SK-N-MC (cell line): ENCODE data around the gene PCGF3.

Experiments used
- DNase-seq: peaks from one replicate; pipeline ENCODE4 v3.0.0-alpha.2; 2011; ENCODE audit warnings: low read depth, low spot score
- H3K27ac ChIP-seq: fragments of 200-600 bp; sonication (generic); 2 replicates; pipeline ENCODE4 v1.5.1; 2016; ENCODE audit warnings: mixed run types
- H3K36me3 ChIP-seq: fragments of 200-600 bp; sonication (generic); 2 replicates; pipeline ENCODE4 v1.6.1; 2017; ENCODE audit warnings: antibody characterized with exemption, low read length, mixed read lengths; ENCODE audit not compliant: insufficient read depth
- H3K4me3 ChIP-seq: fragments of 200-600 bp; sonication (generic); 2 replicates; pipeline ENCODE4 v1.5.1; 2016
- H3K9ac ChIP-seq: fragments of 200-600 bp; sonication (generic); 2 replicates; pipeline ENCODE4 v1.8.0; 2017; ENCODE audit warnings: mixed run types, mixed read lengths; ENCODE audit not compliant: insufficient read length
- H3K9me3 ChIP-seq: fragments of 200-600 bp; sonication (generic); 2 replicates; pipeline ENCODE4 v1.6.1; 2017; ENCODE audit warnings: low read depth, mild to moderate bottlenecking, antibody characterized with exemption, low read length, moderate library complexity, mixed read lengths
- EZH2 ChIP-seq: fragments of 200-600 bp; sonication (generic); IDR thresholded peaks from one replicate; pipeline ENCODE4 v1.6.1; 2017; ENCODE audit warnings: antibody characterized with exemption
- FOXP2 ChIP-seq: optimal IDR thresholded peaks from 2 replicates; pipeline ENCODE3; 2011; ENCODE audit warnings: mild to moderate bottlenecking, moderate library complexity; ENCODE audit not compliant: insufficient read depth; ENCODE audit errors: extremely low read length, control extremely low read depth
- POLR2AphosphoS5 ChIP-seq: IDR thresholded peaks from 2 replicates; pipeline ENCODE4 v1.6.1; 2012; ENCODE audit warnings: mild to moderate bottlenecking, low read depth, low read length, borderline replicate concordance

PCGF3 gene

DNA sequence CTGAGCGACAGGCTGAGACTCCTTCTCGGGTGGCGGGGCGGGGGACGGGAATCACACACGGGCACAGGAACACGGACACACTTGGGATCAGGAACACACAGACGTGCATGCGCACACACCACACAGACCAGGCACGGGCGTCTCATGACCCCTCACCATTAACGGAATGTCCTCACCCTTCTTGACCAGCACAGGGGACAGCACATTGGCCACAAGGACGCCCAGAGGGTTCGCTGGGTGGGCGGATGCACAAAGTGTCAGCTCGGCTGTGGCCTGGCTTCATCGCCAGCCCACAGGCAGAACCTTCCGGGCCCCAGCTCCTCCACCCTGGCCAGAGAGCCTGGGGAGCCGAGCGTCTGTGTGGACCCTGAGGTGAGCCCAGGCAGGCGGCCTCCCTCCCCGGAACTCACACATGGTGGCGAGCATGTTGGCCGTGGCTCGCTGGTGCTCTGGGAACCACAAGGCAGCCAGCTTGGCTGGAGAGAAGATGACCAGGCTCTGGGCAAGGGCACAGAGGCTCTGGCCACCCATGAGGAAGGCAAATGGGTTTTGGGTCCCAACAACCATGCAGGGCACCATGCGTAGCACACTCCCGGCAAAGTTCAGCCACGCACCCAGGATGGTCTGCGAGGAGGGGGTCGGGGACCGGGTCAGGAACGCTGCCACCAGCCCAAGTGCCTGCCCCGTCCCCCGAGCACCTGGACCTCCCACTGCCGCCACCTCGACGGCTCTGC lies 19.8 kb upstream of the PCGF3 start:
- Histone ChIP-seq H3K9me3 (no peaks in the 10 kb centered on the region), H3K36me3 (no peaks in the 10 kb centered on the region), H3K4me3 (no peak overlapping the region), H3K9ac (no peak overlapping the region), H3K27ac (no peak overlapping the region)
- no peak for TF ChIP-seq FOXP2
- no peak for TF ChIP-seq POLR2AphosphoS5
- no peak for TF ChIP-seq EZH2
- no peak for DNase-seq

DNA sequence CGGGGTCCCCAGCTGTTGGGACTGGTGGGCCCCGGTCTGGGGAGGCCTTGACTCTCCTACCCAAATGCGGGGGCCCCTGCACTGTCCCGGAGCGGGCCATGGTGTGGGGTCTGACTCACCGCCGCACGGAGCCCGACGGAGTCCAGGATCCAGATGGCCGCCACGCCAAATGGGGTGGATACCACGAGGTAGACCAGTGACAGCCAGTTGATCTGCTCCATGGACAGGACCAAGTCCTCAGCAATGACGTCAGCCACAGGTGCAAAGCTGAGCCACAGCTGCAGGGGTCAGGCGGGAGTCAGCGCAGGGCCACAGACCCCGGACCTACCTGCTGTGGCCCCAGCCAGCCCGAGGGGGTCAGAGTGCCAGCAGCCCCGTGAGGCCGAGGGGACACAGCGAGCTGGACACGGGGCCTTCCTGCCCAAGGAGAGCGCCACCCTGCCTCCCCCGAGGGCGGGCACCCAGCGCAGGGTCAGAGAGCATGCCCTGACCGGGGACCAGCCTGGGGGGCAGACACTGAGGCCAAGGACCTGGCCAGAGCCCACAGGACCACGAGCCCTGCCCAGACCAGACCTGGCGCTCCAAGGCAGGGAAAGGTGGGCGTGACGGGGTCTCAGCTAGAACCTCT lies 19.1 kb upstream of the PCGF3 start:
- DNase-seq = no peak

GRCh38 chr4:687048-687970 lies 18.3 kb upstream of the PCGF3 start:
- no peak overlapping the region for H3K4me3 ChIP-seq
- H3K36me3 ChIP-seq = no peaks in the 10 kb centered on the region
- H3K9me3 ChIP-seq = no peaks in the 10 kb centered on the region
- no peak for TF ChIP-seq EZH2
- TF ChIP-seq POLR2AphosphoS5 = no peak
- no peak for TF ChIP-seq FOXP2
- H3K27ac ChIP-seq = no peak overlapping the region
- DNase-seq = no peak
- no peak overlapping the region for H3K9ac ChIP-seq

More for the DNA sequence above, 19.1 kb upstream of the PCGF3 start:
- Histone ChIP-seq H3K36me3 (no peaks in the 10 kb centered on the region), H3K27ac (no peak overlapping the region), H3K4me3 (no peak overlapping the region), H3K9ac (no peak overlapping the region), H3K9me3 (no peaks in the 10 kb centered on the region)
- TF ChIP-seq POLR2AphosphoS5 (no peak), FOXP2 (no peak), EZH2 (no peak)

DNA sequence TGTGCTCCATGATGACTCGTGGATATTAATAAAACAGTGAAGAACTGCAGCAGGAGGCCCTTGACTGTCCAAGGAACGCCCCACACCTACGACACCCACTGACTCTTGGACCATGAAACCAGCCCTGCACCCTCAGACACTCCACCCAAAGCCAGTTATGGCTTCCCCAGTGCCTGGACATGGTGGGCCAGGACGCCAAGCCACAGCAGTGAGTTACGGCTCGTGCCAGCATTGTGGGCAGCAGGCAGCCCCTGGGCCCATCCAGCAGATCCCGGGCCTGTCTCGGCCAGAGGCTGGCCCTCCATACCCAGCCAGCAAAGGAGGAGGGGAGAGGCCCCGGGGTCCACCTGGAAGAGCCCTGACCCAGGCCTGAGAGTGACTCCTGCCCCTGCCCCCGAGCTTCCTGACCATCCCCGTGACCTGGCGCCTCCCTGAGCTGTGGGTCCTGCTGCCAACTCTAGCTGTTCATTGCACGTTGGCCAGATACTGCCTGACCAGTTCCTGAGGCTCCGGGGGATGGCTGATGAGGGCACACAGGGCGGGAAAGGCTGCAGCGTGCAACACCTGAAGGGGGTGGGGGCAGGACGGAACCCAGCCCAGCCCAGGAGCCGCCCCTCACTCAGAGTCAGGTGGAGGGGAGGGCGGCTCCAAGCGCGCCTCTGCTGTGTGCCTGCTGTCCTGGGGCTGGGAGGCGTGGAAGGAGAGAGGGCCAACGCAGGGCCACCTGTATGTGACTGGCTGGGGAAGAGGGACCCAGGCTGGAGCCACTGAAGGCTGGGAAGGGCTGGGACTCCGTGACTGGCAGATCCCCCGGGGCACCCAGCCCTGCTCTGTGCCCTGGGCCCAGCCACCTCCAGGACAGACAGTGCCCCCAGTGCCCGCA lies 17.4 kb upstream of the PCGF3 start:
- H3K27ac ChIP-seq = no peak overlapping the region
- H3K9me3 ChIP-seq = no peaks in the 10 kb centered on the region
- H3K9ac ChIP-seq = no peak overlapping the region
- DNase-seq = no peak
- H3K36me3 ChIP-seq = no peaks in the 10 kb centered on the region
- TF ChIP-seq POLR2AphosphoS5 (no peak), FOXP2 (no peak), EZH2 (no peak)
- no peak overlapping the region for H3K4me3 ChIP-seq

DNA sequence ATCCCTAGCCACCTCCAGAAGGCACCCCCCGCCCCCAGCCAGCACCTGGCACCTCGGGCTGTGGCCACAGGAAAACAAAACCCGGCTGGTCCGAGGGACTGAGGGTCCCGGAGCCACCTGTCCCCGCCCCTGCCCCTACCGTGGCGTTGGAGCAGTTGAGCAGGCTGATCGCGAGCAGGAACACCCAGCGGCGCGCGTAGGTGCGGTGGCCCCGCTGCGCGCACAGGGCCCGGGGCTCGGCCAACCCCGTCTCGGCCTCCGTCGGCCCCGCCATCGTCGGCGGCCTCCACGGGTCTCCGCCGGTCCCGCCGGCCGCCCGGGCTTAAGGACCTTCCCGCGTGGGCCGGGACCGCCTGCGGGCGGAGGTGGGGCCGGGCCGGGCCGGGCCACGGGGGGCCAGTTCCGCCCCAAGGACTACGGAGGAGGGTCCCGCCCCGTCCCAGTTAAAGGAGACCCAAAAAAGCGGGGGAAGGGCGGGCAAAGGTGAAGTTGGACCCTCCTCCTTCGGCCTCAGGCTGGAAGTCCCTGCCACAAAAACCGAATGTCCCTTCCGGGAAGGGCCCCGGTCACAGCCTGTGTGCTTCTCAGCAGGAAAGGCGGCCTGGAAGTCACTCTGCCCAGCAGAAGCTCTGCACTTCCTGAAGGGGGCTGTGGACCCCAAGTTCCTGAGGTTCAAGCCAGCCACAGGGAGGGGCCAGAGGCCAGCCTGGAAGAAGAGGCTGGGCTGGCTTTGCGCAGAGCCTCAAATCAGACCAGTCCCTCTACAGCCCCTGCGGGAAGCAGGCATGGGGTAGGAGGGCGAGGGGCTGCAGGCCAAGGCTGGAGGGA lies 16.6 kb upstream of the PCGF3 start, which contains the start of gene SLC49A3:
Gene SLC49A3 (minus strand): TSS at position 298 of the 828 bp plus-strand sequence. CDS start 24 bp downstream, at position 274.
- H3K36me3 ChIP-seq = no peaks in the 10 kb centered on the region
- H3K4me3 ChIP-seq = no peak within 1 kb of the TSS
- no peak within 1 kb of the TSS for H3K27ac ChIP-seq
- TF ChIP-seq EZH2 (no peak), FOXP2 (no peak), POLR2AphosphoS5 (no peak)
- no peaks in the 10 kb centered on the region for H3K9me3 ChIP-seq
- DNase-seq = no peak
- no peak within 1 kb of the TSS for H3K9ac ChIP-seq

- no peak overlapping the region for H3K4me3 ChIP-seq
- no peak for TF ChIP-seq POLR2AphosphoS5
- TF ChIP-seq EZH2 = no peak
- no peak for TF ChIP-seq FOXP2
- no peaks in the 10 kb centered on the region for H3K9me3 ChIP-seq
- no peak for DNase-seq
- H3K36me3 ChIP-seq = no peaks in the 10 kb centered on the region
- H3K27ac ChIP-seq = no peak overlapping the region
- no peak overlapping the region for H3K9ac ChIP-seq
Measured at GRCh38 chr4:689723-690122, 15.9 kb upstream of the PCGF3 start.
